Breast epithelium (tissue), 4 donors: ENCODE measurements around the gene TRIM47. TPM values are rescaled to one million over a fixed set of nuclear protein-coding genes. Genes with fewer than 3 reads are reported as not detected.

Experiments used
- DNase-seq, 2 donors: peaks; one replicate each; pipeline ENCODE4 v3.0.0-alpha.2; 2019; ENCODE audit warnings: low spot score in 2 of 2
- H3K27ac ChIP-seq, 2 donors: fragments of 200-600 bp; sonication (generic) in 1 of 2; one replicate each; pipeline ENCODE4 v1.5.1; 2016 to 2019; ENCODE audit warnings: mild to moderate bottlenecking in 1 of 2
- H3K27me3 ChIP-seq, 2 donors: fragments of 200-600 bp; sonication (generic) in 1 of 2; one replicate each; pipeline versions ENCODE4 v1.5.1 to v1.6.0; 2017 to 2019; ENCODE audit warnings: control low read depth in 1 of 2, mild to moderate bottlenecking in 1 of 2
- H3K36me3 ChIP-seq: fragments of 200-600 bp; one replicate; pipeline ENCODE4 v1.5.1; 2019
- H3K4me1 ChIP-seq, 2 donors: fragments of 200-600 bp; sonication (generic); one replicate each; pipeline ENCODE4 v1.5.1; 2016 to 2019; ENCODE audit warnings: control low read depth in 1 of 2
- H3K4me3 ChIP-seq, 3 donors: fragments of 200-600 bp; sonication (generic); 1 replicate in 2 of 3; 2 replicates in 1 of 3; pipeline ENCODE4 v1.5.1; 2016 to 2019; ENCODE audit warnings: mild to moderate bottlenecking in 3 of 3, moderate library complexity in 2 of 3
- H3K9me3 ChIP-seq, 2 donors: fragments of 200-600 bp; sonication (generic) in 1 of 2; one replicate each; pipeline ENCODE4 v1.5.1; 2016 to 2019; ENCODE audit warnings: control low read depth in 1 of 2
- POLR2A ChIP-seq: fragments of 450-650 bp; IDR thresholded peaks from one replicate; pipeline ENCODE4 v1.6.1; 2016; ENCODE audit warnings: antibody characterized with exemption, mild to moderate bottlenecking, moderate library complexity
- POLR2AphosphoS5 ChIP-seq, 3 donors: sonication (generic); formaldehyde crosslinking; IDR thresholded peaks; one replicate each; pipeline ENCODE4 v1.6.1; 2017; ENCODE audit warnings: antibody characterized with exemption in 3 of 3
- intact Hi-C: fragments of 100-400 bp; cut with DNase I; formaldehyde crosslinking; loops from one replicate; pipeline ENCODE4 v1.15.1; 2023; ENCODE audit warnings: low total_unique reads
- total RNA-seq, 3 donors: library from RNA; depleted of rRNA; stranded (reverse); fragments of >200 nt; gene quantifications; one replicate each; pipeline ENCODE4 v1.1.0, GENCODE V29; 2016
- TF ChIP-seq, protein P1 (sequence below), 3 donors: fragments of 450-650 bp; IDR thresholded peaks; one replicate each; pipeline ENCODE4 v1.5.1; 2016 to 2017; ENCODE audit warnings: antibody characterized with exemption in 3 of 3, mild to moderate bottlenecking in 3 of 3, moderate library complexity in 3 of 3

Gene TRIM47
- total RNA-seq, 3 donors from 2014 or later: 15.4 to 26.1 (median 23.3) TPM

- H3K36me3 ChIP-seq: no peaks in the 10 kb centered on the region
- intact Hi-C loops: loop anchor here (1.0 kb wide), 1 partner anchor 17 kb away; no protein-coding TSS in a partner anchor
- H3K4me1 ChIP-seq: no peaks in the 10 kb centered on the region
- DNase-seq: no peak
- H3K27ac ChIP-seq: no peak overlapping the region
- no peak for TF ChIP-seq POLR2AphosphoS5 (IDR thresholded peaks at IDR 0.05)
- no peak for TF ChIP-seq POLR2A
- TF ChIP-seq, protein P1, sequence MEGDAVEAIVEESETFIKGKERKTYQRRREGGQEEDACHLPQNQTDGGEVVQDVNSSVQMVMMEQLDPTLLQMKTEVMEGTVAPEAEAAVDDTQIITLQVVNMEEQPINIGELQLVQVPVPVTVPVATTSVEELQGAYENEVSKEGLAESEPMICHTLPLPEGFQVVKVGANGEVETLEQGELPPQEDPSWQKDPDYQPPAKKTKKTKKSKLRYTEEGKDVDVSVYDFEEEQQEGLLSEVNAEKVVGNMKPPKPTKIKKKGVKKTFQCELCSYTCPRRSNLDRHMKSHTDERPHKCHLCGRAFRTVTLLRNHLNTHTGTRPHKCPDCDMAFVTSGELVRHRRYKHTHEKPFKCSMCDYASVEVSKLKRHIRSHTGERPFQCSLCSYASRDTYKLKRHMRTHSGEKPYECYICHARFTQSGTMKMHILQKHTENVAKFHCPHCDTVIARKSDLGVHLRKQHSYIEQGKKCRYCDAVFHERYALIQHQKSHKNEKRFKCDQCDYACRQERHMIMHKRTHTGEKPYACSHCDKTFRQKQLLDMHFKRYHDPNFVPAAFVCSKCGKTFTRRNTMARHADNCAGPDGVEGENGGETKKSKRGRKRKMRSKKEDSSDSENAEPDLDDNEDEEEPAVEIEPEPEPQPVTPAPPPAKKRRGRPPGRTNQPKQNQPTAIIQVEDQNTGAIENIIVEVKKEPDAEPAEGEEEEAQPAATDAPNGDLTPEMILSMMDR (IDR thresholded peaks at IDR 0.05): no peak
- no peak overlapping the region for H3K4me3 ChIP-seq
- no peaks in the 10 kb centered on the region for H3K9me3 ChIP-seq
- H3K27me3 ChIP-seq: no peaks in the 10 kb centered on the region
Measured at GRCh38 chr17:75837899-75838298, 40.5 kb downstream of the TRIM47 start.

DNA sequence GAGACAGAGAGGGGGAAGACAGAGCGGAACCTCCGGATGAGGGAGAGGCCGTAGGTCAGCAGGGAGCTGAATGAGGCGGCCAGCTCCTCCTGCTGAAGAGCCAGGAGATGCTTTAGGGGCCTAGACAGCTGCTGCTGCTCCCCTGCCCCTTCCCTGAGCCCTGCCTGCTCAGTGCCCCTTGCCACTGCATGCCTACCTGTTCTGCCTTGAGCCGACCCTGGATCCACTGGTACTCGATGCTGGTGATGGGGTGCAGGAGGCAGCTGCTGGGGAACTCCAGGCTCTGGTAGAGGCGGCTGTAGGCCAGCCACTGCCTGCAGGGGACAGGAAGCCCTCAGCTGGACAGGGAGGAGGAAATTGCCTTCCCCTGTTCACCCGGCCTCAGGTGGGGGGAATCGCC lies 41.8 kb downstream of the TRIM47 start:
- Histone ChIP-seq H3K27ac (no peak overlapping the region), H3K36me3 (no peaks in the 10 kb centered on the region), H3K9me3 (no peaks in the 10 kb centered on the region), H3K4me3 (no peak overlapping the region), H3K4me1 (no peaks in the 10 kb centered on the region), H3K27me3 (no peaks in the 10 kb centered on the region)
- TF ChIP-seq, protein P1 (IDR thresholded peaks at IDR 0.05): no peak
- intact Hi-C loops: no loop called here
- no peak for DNase-seq

DNA sequence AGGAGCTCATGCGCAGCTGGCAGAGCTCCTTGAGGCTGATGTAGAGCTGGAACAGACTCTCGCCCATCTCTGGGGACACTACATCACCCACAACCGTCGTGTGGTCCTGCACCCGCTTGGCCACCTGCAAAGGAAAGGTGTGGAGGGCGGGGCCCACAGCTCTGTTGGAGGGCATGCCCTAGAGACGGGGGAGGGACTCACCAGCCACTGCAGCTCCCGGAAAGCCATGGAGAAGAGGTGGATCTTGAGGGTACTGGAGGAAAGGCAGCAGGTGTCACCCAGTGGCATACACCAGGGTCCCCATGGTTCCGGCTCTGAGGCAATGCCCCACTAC lies 42.8 kb downstream of the TRIM47 start:
- intact Hi-C loops: no loop called here

GRCh38 chr17:75834928-75835653 lies 43.3 kb downstream of the TRIM47 start:
- Histone ChIP-seq H3K4me3 (no peak overlapping the region), H3K27me3 (no peaks in the 10 kb centered on the region), H3K36me3 (no peaks in the 10 kb centered on the region), H3K4me1 (no peaks in the 10 kb centered on the region), H3K9me3 (no peaks in the 10 kb centered on the region), H3K27ac (no peak overlapping the region)
- TF ChIP-seq, protein P1 (IDR thresholded peaks at IDR 0.05): no peak
- TF ChIP-seq POLR2A (no peak), POLR2AphosphoS5 (IDR thresholded peaks at IDR 0.05) (no peak)
- intact Hi-C loops: no loop called here
- DNase-seq: no peak

More for the DNA sequence above, 42.8 kb downstream of the TRIM47 start:
- Histone ChIP-seq H3K27me3 (no peaks in the 10 kb centered on the region), H3K9me3 (no peaks in the 10 kb centered on the region), H3K27ac (no peak overlapping the region), H3K36me3 (no peaks in the 10 kb centered on the region), H3K4me3 (no peak overlapping the region), H3K4me1 (no peaks in the 10 kb centered on the region)
- TF ChIP-seq, protein P1 (IDR thresholded peaks at IDR 0.05): no peak
- no peak for TF ChIP-seq POLR2AphosphoS5 (IDR thresholded peaks at IDR 0.05)
- no peak for DNase-seq

GRCh38 chr17:75834279-75834920 lies 44.0 kb downstream of the TRIM47 start:
- Histone ChIP-seq H3K4me1 (no peaks in the 10 kb centered on the region), H3K27me3 (no peaks in the 10 kb centered on the region), H3K4me3 (no peak overlapping the region), H3K36me3 (no peaks in the 10 kb centered on the region), H3K9me3 (no peaks in the 10 kb centered on the region), H3K27ac (no peak overlapping the region)
- intact Hi-C loops: no loop called here
- TF ChIP-seq, protein P1 (IDR thresholded peaks at IDR 0.05): no peak
- TF ChIP-seq POLR2A (no peak), POLR2AphosphoS5 (IDR thresholded peaks at IDR 0.05) (no peak)
- DNase-seq: no peak
